TTC549 (cell line): ENCODE measurements around the gene TMEM98.
"Not testable (repeated sequence)": the region's sequence is repeated elsewhere in the genome, so short reads cannot be mapped to it uniquely, and the experiment has no call there.

Source experiments
- FAIRE-seq: peaks from 2 replicates; lab custom pipeline; 2012; peaks lifted over from hg19 to GRCh38; lab: Jason Lieb, UNC

TMEM98 gene, protein sequence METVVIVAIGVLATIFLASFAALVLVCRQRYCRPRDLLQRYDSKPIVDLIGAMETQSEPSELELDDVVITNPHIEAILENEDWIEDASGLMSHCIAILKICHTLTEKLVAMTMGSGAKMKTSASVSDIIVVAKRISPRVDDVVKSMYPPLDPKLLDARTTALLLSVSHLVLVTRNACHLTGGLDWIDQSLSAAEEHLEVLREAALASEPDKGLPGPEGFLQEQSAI

DNA sequence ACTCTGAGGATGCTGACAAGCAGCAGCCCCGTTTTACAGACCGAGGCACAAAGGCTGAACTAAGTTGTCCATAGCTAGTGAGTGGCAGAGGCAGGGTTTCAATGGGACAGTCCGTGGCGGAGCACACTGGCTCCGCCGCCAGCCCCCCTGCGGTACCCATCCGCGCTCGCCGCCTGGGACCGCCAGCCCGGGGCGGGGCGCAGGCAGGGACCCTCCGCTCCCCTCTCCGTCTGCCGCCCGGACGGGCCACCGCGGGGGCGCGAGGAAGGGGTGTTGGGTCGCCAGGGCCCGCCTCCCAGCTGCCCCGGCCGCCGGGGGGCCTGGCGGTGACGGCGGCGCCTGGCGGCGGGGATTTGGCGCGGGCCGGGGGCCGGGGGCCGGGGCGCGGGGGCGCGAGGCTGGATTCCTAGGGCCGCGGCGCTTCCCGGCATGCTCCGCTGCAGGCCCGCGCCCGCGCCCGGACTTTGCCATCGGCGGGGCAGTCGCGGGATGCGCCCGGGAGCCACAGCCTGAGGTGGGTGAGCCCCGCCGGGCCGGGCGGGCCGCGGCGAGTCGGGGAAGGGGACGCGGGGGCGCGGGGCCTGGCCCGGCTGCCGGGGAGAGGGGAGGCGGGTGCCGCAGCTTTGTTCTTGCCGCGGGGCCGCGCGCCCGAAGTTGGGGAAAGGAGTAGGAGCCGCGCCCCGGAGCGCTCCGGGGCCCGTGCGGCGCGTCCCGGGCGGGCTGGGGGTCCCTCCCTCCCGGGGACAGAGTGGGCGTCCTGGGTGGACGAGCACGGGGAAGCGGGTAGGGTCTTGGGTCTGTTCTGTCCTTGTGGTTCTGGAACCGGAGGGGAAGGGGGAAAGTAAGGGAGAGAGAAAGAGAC lies at the start of gene TMEM98:
Gene TMEM98 (plus strand): TSS at position 430 of the 862 bp plus-strand sequence. CDS start 3,376 bp downstream, outside the sequence.
- FAIRE-seq = no peak

- FAIRE-seq = no peak
Measured at GRCh38 chr17:32878211-32878610, 49.7 kb upstream of the TMEM98 start.

DNA sequence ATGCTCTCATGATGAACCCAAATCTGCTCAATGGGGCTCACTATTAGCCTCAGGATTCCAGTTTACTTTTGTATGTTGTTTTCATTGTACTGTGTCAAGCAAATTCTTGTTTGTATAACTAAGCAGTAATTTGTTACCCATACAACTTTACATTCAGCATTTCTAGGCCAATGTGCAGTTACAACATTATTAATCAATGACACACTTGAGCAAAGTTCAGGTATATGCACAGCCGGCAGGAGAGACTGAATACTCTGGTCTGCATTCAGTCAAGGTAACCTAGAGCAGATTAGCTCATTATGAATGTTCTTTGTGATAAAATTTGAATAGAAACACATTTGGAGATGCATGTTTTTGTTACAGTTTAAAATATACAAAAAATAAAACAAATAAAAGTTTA lies 48.8 kb upstream of the TMEM98 start:
- FAIRE-seq = no peak

- FAIRE-seq = no peak
Measured at GRCh38 chr17:32880671-32881453, 47.1 kb upstream of the TMEM98 start.

DNA sequence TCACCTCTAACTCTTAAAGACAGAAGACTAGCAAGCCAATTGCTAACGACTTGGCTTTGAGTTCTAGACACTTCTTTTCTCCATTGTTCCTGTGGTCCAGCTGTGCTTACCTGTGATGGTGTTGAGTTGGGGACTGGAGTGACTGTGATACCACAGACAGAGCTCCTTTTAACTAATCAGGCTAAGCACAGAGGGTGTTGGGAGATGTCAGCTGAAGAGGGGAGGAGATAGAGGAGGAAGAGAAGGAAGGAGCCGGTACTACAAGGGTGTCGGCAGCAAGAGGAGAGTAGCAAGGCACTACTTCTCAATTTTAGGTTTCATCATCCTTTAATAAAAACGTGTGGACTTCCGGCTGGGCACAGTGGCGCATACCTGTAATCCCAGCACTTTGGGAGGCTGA lies 45.9 kb upstream of the TMEM98 start:
- no peak for FAIRE-seq

- FAIRE-seq = no peak
Measured at GRCh38 chr17:32882734-32883133, 45.2 kb upstream of the TMEM98 start.

- not testable (repeated sequence) for FAIRE-seq
Measured at GRCh38 chr17:32886951-32887350, 41.0 kb upstream of the TMEM98 start.

DNA sequence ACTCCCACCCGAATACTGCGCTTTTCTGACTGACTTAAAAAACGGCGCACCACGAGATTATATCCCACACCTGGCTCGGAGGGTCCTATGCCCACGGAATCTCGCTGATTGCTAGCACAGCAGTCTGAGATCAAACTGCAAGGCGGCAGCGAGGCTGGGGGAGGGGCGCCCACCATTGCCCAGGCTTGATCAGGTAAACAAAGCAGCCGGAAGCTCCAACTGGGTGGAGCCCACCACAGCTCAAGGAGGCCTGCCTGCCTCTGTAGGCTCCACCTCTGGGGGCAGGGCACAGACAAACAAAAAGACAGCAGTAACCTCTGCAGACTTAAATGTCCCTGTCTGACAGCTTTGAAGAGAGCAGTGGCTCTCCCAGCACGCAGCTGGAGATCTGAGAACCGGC lies 40.5 kb upstream of the TMEM98 start:
- not testable (repeated sequence) for FAIRE-seq

DNA sequence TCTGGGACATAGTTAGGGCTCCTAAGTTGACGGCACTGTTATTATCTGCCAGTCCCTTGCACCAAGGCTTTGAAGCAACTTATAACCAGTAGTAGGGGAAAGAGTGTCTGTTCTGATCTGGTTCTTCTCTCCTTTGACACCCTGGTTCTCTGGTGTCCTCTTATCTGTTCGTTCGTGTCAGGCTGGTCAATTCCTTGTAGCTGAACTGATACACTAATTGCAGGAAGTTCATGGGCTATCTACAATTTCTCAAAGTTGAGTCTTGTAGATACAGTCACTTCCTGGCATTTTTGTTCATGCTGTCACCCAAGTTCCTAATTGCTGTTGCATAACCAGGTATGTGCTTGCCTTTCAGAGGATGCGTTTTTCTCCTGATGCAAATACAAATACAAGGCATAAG lies 33.7 kb upstream of the TMEM98 start:
- FAIRE-seq = no peak

- no peak for FAIRE-seq
Measured at GRCh38 chr17:32896647-32897258, 31.2 kb upstream of the TMEM98 start.

GRCh38 chr17:32899236-32900013 lies 28.5 kb upstream of the TMEM98 start:
- no peak for FAIRE-seq

DNA sequence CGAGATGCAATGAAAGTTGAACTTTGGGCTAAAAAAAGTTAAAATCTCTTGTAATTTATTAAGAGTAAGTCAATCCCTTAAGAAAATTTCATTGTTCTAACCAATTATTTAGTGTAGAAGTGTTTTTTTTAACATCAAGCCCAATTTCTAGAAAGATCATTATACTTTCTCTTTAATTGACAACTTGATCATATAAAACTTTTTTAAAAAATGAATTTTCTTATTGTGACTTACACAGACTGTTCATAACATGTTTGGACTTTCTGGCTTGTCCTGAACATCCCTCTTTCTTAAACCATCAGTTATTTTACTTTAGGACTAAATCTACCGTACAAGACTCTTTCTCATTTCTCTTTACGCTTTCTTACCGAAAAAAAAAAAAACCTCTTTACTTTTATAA lies 26.2 kb upstream of the TMEM98 start:
- no peak for FAIRE-seq

GRCh38 chr17:32903774-32904673 lies 23.9 kb upstream of the TMEM98 start:
- FAIRE-seq = no peak

DNA sequence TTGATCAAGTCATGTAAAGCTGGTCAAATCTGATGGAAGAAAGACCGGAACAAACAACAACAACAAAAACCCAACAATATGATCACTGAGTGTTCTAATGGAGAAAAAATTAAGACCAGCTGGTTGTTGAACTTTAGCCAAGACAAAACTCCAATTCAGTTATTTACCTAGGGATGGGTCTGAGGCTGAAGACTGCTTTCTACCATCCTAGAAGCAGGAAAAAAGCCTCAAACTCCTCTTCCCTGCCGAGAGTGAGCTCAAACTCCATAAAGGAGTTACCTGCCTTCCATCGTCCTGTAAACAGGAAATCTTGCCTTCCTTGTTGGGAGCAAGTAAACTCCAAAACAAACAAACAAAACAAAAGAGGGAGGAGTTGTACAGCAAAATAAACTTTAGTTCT lies 23.1 kb upstream of the TMEM98 start:
- FAIRE-seq = no peak

DNA sequence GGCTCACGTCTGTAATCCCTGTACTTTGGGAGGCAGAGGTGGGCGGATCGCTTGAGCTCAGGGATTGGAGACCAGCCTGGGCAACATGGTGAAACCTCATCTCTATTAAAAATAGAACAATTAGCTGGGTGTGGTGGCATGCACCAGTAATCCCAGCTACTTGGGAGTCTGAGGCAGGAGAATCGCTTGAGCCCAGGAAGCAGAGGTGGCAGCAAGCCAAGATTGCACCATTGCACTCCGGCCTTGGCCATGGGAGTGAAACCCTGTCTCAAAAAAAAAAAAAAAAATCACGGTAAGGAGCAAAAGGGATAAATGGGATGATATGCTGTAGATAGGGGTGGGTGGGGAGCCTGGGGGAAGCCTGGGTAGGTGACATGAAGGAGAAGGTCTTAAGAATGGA lies 20.4 kb upstream of the TMEM98 start:
- no peak for FAIRE-seq

DNA sequence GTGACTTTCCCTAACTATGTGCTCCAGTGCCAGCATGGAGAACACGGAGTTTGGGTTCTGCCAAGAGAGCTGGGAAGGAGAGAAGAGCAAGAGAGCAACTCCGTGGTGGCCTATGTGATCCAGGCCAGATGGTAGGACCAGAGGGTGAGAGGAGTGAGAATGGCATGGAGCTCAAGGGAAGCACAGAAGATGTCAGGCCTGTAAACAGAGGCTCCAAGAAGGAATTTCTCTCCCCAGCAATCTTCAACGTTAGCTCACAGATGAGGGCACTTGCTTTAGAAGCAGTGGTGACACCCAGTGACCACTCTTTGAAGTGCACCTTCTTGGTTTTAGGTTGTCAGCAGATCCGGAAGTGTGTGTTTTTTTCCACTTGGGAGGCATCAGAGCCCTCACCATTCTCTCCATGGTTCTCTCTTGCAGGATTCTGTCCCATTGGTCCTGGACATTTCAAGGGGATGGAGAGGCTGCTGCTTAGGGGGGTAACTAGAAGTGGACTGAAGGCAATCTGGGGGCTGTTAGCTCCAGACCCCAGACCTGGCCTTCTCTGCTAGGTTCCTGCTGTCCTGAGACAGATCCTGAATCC lies 18.1 kb upstream of the TMEM98 start:
- FAIRE-seq = peak; percentile 9

GRCh38 chr17:32910769-32911168 lies 17.2 kb upstream of the TMEM98 start:
- no peak for FAIRE-seq

GRCh38 chr17:32912218-32912897 lies 15.6 kb upstream of the TMEM98 start:
- no peak for FAIRE-seq

GRCh38 chr17:32913593-32913992 lies 14.4 kb upstream of the TMEM98 start:
- FAIRE-seq = no peak

GRCh38 chr17:32914181-32914580 lies 13.8 kb upstream of the TMEM98 start:
- FAIRE-seq = no peak
